HG03378 (cell line): Measurements from ENCODE around the gene TFR2.
A peak's percentile ranks its signal among the peaks of the same experiment; 100 is the strongest.

Experiments used
- ATAC-seq: cut with Tn5 transposase; IDR thresholded peaks from one replicate; pipeline ENCODE4 v1.9.1; 2021; ENCODE audit warnings: mild to moderate bottlenecking, moderate library complexity; ENCODE audit not compliant: unreplicated experiment

TFR2 gene

GRCh38 chr7:100613412-100614175 lies 27.8 kb downstream of the TFR2 start:
- no peak for ATAC-seq

- no peak for ATAC-seq
Observed at GRCh38 chr7:100612730-100613390, 28.5 kb downstream of the TFR2 start.

- ATAC-seq, result peak; percentile 92
Observed at GRCh38 chr7:100611983-100612729, 29.2 kb downstream of the TFR2 start, which contains the start of gene MOSPD3. MOSPD3 (plus strand) TSS chr7:100612540; CDS start chr7:100612792, 252 bp downstream.

- no peak for ATAC-seq
Observed at GRCh38 chr7:100609958-100610357, 31.4 kb downstream of the TFR2 start.

GRCh38 chr7:100607111-100607510 lies 34.2 kb downstream of the TFR2 start:
- no peak for ATAC-seq

- no peak for ATAC-seq
Observed at GRCh38 chr7:100606313-100606712, 35.0 kb downstream of the TFR2 start.

GRCh38 chr7:100604976-100605911 lies 36.1 kb downstream of the TFR2 start:
- ATAC-seq, result no peak

GRCh38 chr7:100604028-100604975 lies 37.0 kb downstream of the TFR2 start:
- ATAC-seq, result no peak

- ATAC-seq, result no peak
Observed at GRCh38 chr7:100603726-100604027, 37.7 kb downstream of the TFR2 start.

- ATAC-seq, result no peak
Observed at GRCh38 chr7:100602889-100603725, 38.2 kb downstream of the TFR2 start.

- no peak for ATAC-seq
Observed at GRCh38 chr7:100600730-100601038, 40.7 kb downstream of the TFR2 start.

GRCh38 chr7:100599911-100600729 lies 41.2 kb downstream of the TFR2 start:
- no peak for ATAC-seq

GRCh38 chr7:100598425-100598824 lies 42.9 kb downstream of the TFR2 start:
- no peak for ATAC-seq

GRCh38 chr7:100595188-100595587 lies 46.2 kb downstream of the TFR2 start:
- ATAC-seq, result no peak

- no peak for ATAC-seq
Observed at GRCh38 chr7:100591596-100591995, 49.8 kb downstream of the TFR2 start.

- no peak for ATAC-seq
Observed at GRCh38 chr7:100590077-100590737, 51.1 kb downstream of the TFR2 start.

GRCh38 chr7:100589341-100589947 lies 51.9 kb downstream of the TFR2 start:
- no peak for ATAC-seq
